ENCODE results near the gene BAD. TPM values are rescaled to one million over a fixed set of nuclear protein-coding genes. Genes with fewer than 3 reads are reported as not detected.

The BAD gene
- total RNA-seq, 1 experiment from 2014 or later, result 67.4 TPM

GRCh38 chr11:64239662-64240434 is 44.6 kb downstream of the BAD start:
- TF ChIP-seq, protein P1, sequence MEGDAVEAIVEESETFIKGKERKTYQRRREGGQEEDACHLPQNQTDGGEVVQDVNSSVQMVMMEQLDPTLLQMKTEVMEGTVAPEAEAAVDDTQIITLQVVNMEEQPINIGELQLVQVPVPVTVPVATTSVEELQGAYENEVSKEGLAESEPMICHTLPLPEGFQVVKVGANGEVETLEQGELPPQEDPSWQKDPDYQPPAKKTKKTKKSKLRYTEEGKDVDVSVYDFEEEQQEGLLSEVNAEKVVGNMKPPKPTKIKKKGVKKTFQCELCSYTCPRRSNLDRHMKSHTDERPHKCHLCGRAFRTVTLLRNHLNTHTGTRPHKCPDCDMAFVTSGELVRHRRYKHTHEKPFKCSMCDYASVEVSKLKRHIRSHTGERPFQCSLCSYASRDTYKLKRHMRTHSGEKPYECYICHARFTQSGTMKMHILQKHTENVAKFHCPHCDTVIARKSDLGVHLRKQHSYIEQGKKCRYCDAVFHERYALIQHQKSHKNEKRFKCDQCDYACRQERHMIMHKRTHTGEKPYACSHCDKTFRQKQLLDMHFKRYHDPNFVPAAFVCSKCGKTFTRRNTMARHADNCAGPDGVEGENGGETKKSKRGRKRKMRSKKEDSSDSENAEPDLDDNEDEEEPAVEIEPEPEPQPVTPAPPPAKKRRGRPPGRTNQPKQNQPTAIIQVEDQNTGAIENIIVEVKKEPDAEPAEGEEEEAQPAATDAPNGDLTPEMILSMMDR (IDR thresholded peaks at IDR 0.05; ENCODE audit: unreplicated experiment), result no peak
- no peak for DNase-seq (ENCODE audit: unreplicated experiment)
- no TSS peak for BruUV-seq (replicated peaks)
- Mint-ChIP-seq H3K27ac (ENCODE audit: low read depth, unreplicated experiment) (peak overlapping the region; percentile 98), H3K4me3 (ENCODE audit: unreplicated experiment) (peak overlapping the region; percentile 93), H3K4me1 (ENCODE audit: insufficient read depth, unreplicated experiment) (peaks cover 23% of the 10 kb centered on the region), H3K27me3 (ENCODE audit: insufficient read depth, unreplicated experiment) (no peaks in the 10 kb centered on the region), H3K36me3 (ENCODE audit: insufficient read depth, unreplicated experiment) (peaks cover 51% of the 10 kb centered on the region), H3K9me3 (ENCODE audit: unreplicated experiment) (no peaks in the 10 kb centered on the region)
- ChIA-PET POLR2A (interaction anchor here (0.7 to 10.8 kb wide), 7 partner anchors 11 to 82 kb away, joined by 3 to 122 read pairs (median 14); partner anchors contain the start of genes CATSPERZ, DNAJC4, ESRRA and NUDT22), CTCF (interaction anchor here (1.0 to 1.4 kb wide), 4 partner anchors 11 to 61 kb away, joined by 3 to 5 read pairs (median 4); partner anchors contain the start of gene PLCB3)
- intact Hi-C loops (cut with micrococcal nuclease), result no loop called here

DNA sequence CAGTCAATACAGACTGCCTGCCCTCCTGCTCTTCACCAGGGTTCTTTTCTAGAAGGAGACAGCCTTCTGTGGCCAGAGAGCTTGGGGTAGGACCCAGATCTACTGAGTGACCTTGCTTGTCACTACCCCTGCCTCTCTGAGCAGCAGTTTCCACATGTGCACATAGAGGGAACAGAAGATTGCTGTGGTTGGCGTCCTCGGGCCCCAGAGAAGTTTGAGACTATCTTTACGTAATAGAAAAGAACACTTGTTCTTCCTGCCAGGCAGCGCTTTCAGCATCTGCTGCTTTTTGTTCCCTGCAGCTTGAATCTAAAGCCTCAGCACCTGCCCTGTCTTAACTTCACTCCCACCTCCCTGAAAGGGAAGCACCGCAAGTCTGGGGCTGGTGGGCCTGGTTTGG is 45.5 kb downstream of the BAD start:
- H3K4me3 Mint-ChIP-seq (ENCODE audit: unreplicated experiment), result no peak overlapping the region
- POLR2A ChIA-PET, result interaction anchor here (1.9 to 10.8 kb wide), 3 partner anchors 10 to 31 kb away, joined by 8 to 122 read pairs (median 73); partner anchors contain the start of genes DNAJC4, NUDT22, PLCB3 and TRPT1

DNA sequence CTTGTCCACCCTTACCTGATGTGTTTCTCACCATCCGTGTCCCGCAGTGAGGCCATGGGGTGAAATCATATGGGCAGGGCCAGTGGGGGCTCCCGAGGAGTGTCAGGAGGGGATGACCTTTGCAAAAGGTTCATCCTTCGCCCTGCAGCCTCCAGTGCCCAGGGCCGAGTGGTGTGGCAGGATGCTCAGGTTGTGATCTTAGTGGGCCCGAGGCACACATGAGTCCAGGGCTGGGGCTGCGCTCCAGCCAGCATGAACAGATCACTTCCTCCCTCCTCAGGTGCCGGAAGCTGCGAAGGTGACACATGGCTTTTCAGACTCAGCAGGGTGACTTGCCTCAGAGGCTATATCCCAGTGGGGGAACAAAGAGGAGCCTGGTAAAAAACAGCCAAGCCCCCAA is 46.4 kb downstream of the BAD start:
- Mint-ChIP-seq H3K9me3 (ENCODE audit: unreplicated experiment) (no peaks in the 10 kb centered on the region), H3K36me3 (ENCODE audit: insufficient read depth, unreplicated experiment) (peaks cover 41% of the 10 kb centered on the region), H3K4me1 (ENCODE audit: insufficient read depth, unreplicated experiment) (peaks cover 15% of the 10 kb centered on the region), H3K27me3 (ENCODE audit: insufficient read depth, unreplicated experiment) (no peaks in the 10 kb centered on the region), H3K27ac (ENCODE audit: low read depth, unreplicated experiment) (no peak overlapping the region), H3K4me3 (ENCODE audit: unreplicated experiment) (no peak overlapping the region)
- no TSS peak for BruUV-seq (replicated peaks)
- ChIA-PET CTCF (interaction anchor here (1.4 to 1.8 kb wide), 2 partner anchors 13 to 33 kb away, joined by 5 to 6 read pairs; partner anchors contain the start of gene PLCB3), POLR2A (interaction anchor here (0.7 to 10.8 kb wide), 3 partner anchors 9 to 32 kb away, joined by 3 to 122 read pairs (median 73); partner anchors contain the start of genes DNAJC4, NUDT22, PPP1R14B and TRPT1)
- DNase-seq (ENCODE audit: unreplicated experiment), result no peak
- TF ChIP-seq, protein P1 (IDR thresholded peaks at IDR 0.05; ENCODE audit: unreplicated experiment), result no peak
- intact Hi-C loops (cut with micrococcal nuclease), result no loop called here

More for the DNA sequence above, 45.5 kb downstream of the BAD start:
- no peaks in the 10 kb centered on the region for H3K9me3 Mint-ChIP-seq (ENCODE audit: unreplicated experiment)
- BruUV-seq (replicated peaks), result no TSS peak
- CTCF ChIA-PET, result interaction anchor here (1.4 kb wide), 1 partner anchor 12 kb away, joined by 5 read pairs; the partner anchor contains the start of gene PLCB3
- peaks cover 43% of the 10 kb centered on the region for H3K36me3 Mint-ChIP-seq (ENCODE audit: insufficient read depth, unreplicated experiment)
- no peak overlapping the region for H3K27ac Mint-ChIP-seq (ENCODE audit: low read depth, unreplicated experiment)
- H3K4me1 Mint-ChIP-seq (ENCODE audit: insufficient read depth, unreplicated experiment), result peaks cover 23% of the 10 kb centered on the region
- TF ChIP-seq, protein P1 (IDR thresholded peaks at IDR 0.05; ENCODE audit: unreplicated experiment), result no peak
- no peaks in the 10 kb centered on the region for H3K27me3 Mint-ChIP-seq (ENCODE audit: insufficient read depth, unreplicated experiment)
- DNase-seq (ENCODE audit: unreplicated experiment), result no peak
- intact Hi-C loops (cut with micrococcal nuclease), result no loop called here

- no peaks in the 10 kb centered on the region for H3K9me3 Mint-ChIP-seq (ENCODE audit: unreplicated experiment)
- no peak for DNase-seq (ENCODE audit: unreplicated experiment)
Observed at GRCh38 chr11:64237484-64237951, 46.9 kb downstream of the BAD start.

More at GRCh38 chr11:64237484-64237951, 46.9 kb downstream of the BAD start:
- intact Hi-C loops (cut with micrococcal nuclease), result no loop called here
- ChIA-PET POLR2A (no interaction called here), CTCF (interaction anchor here (0.5 to 1.8 kb wide), 3 partner anchors 12 to 33 kb away, joined by 3 to 6 read pairs (median 3); no protein-coding TSS in a partner anchor)
- H3K4me1 Mint-ChIP-seq (ENCODE audit: insufficient read depth, unreplicated experiment), result peaks cover 17% of the 10 kb centered on the region
- peak overlapping the region; percentile 58 for H3K27ac Mint-ChIP-seq (ENCODE audit: low read depth, unreplicated experiment)
- no peak overlapping the region for H3K4me3 Mint-ChIP-seq (ENCODE audit: unreplicated experiment)
- peaks cover 36% of the 10 kb centered on the region for H3K36me3 Mint-ChIP-seq (ENCODE audit: insufficient read depth, unreplicated experiment)
- BruUV-seq (replicated peaks), result no TSS peak
- TF ChIP-seq, protein P1 (IDR thresholded peaks at IDR 0.05; ENCODE audit: unreplicated experiment), result no peak
- no peaks in the 10 kb centered on the region for H3K27me3 Mint-ChIP-seq (ENCODE audit: insufficient read depth, unreplicated experiment)
